Pancreas (tissue), 10 donors: ENCODE results near the gene RBM38. TPM values are rescaled to one million over a fixed set of nuclear protein-coding genes. Genes with fewer than 3 reads are reported as not detected.

Source experiments
- ATAC-seq, 4 donors: fragments of 200-7000 bp; cut with Tn5 transposase; one replicate each; pipeline versions ENCODE4 v1.8.0 to v1.9.1; 2020; ENCODE audit warnings: mild to moderate bottlenecking in 4 of 4, moderate library complexity in 4 of 4
- DNase-seq, 6 donors: peaks; one replicate each; pipeline ENCODE4 v3.0.0-alpha.2; 2020
- FAIRE-seq: peaks from 2 replicates; lab custom pipeline; 2012; peaks lifted over from hg19 to GRCh38; lab: Jason Lieb, UNC
- H3K27ac ChIP-seq, 4 donors: fragments of 200-600 bp; sonication (generic); 1 replicate in 3 of 4; 2 replicates in 1 of 4; pipeline versions ENCODE4 v1.5.0 to v1.8.0; 2020
- H3K27me3 ChIP-seq, 4 donors: fragments of 200-600 bp; one replicate each; pipeline ENCODE4 v1.8.0; 2021
- H3K36me3 ChIP-seq, 3 donors: fragments of 200-600 bp; sonication (generic) in 1 of 3; one replicate each; pipeline versions ENCODE4 v1.5.0 to v1.8.0; 2020 to 2021
- H3K4me1 ChIP-seq, 3 donors: fragments of 200-600 bp; one replicate each; pipeline ENCODE4 v1.8.0; 2021
- H3K4me3 ChIP-seq, 4 donors: fragments of 200-600 bp; sonication (generic) in 2 of 4; one replicate each; pipeline versions ENCODE4 v1.5.0 to v1.8.0; 2020 to 2021
- H3K9me3 ChIP-seq, 4 donors: fragments of 200-600 bp; one replicate each; pipeline ENCODE4 v1.8.0; 2021
- WGBS, 2 donors: extraction: QIAGEN DNeasy Blood & Tissue Kit; methylation state at CpG; one replicate each; pipeline ENCODE4 v1.1.7; 2013; 5-methylcytosine and 5-hydroxymethylcytosine counted together
- intact Hi-C, 3 donors: fragments of 100-400 bp; cut with DNase I; formaldehyde crosslinking; loops; one replicate each; pipeline versions ENCODE4 v1.11.1 to v1.14.2; 2022
- polyA plus RNA-seq, 2 donors: library from polyadenylated mRNA; stranded (reverse); fragments of 200-250 nt; gene quantifications; one replicate each; pipeline ENCODE4 v1.2.3, GENCODE V29; 2013
- total RNA-seq, 6 donors: library from RNA; stranded (reverse); fragmentation: NEBNext Ultra II Directional in 4 of 6; extraction: Animal tissue kit (Norgen Biotek cat#: 25700) in 4 of 6; gene quantifications; one replicate each; pipeline versions ENCODE4 v1.2.1 to v1.2.4, GENCODE V29; 2021 to 2023
- TF ChIP-seq, protein P1 (sequence below), 4 donors: fragments of 200-600 bp; sonication (generic) in 3 of 4; IDR thresholded peaks; one replicate each; pipeline versions ENCODE4 v1.5.0 to v1.8.0; 2021; ENCODE audit warnings: antibody characterized with exemption in 4 of 4
- donor health status: healthy with polysubstance abuse.
- donor health status: DM: no; HTN: no; CAD: no; lungs with moderate emphysema.
- donor health status: DM: no; HTN: no; CAD: no.
- donor health status: control.
- donor health status: control.
- donor health status: Bipolar disorder and iron deficiency.
- donor health status: DM: yes; HTN: yes; CAD: no.
- donor health status: DM: no; HTN: no; CAD: no.
- donor health status: DM: no; HTN: no; CAD: no.
- donor health status: DM: yes; HTN: yes; CAD: no.

The RBM38 gene
- total and polyA plus RNA-seq, 8 donors, result 3.9 to 13.1 (median 6.2) TPM

DNA sequence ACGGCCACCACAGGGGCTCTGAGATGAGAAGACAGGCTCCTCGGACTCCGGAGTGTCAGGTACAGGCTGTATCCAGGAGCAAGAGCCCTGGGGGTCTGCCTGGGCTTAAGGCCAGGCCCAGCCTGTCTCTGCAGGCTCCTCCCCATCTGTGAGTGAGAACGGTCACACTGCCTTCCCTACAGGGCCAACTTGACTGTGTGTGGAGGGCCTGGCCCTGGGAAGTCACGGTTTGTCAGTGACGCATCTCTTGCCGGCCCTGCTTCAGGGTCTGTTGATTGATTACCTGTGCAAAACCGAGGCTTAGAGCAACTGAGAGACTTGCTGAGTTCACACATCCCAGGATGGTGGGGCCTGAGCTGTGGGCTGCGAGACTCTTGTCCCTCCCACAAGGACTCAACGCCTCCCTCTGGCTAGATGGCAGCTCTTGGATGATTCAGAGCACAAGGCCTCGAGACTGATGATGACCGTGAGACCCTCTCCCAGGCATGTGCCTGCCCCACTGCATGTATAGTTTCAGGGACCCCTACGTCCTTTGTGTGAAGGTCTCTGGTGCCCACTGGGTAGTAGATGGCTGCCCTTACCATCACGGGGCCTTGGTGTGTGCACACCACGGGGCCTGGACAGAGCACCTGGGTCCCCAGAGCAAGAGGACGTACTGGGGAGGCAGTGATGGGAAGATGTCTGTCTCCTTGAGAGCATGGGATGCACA lies 5.9 kb downstream of the RBM38 start:
- Histone ChIP-seq H3K9me3 (no peaks in the 10 kb centered on the region), H3K27ac (no peak overlapping the region), H3K27me3 (no peaks in the 10 kb centered on the region), H3K36me3 (no peaks in the 10 kb centered on the region), H3K4me3 (no peak overlapping the region), H3K4me1 (peaks cover 0 to 5% (median 0%) of the 10 kb centered on the region in 3 donors)
- intact Hi-C loops, result no loop called here
- TF ChIP-seq, protein P1, sequence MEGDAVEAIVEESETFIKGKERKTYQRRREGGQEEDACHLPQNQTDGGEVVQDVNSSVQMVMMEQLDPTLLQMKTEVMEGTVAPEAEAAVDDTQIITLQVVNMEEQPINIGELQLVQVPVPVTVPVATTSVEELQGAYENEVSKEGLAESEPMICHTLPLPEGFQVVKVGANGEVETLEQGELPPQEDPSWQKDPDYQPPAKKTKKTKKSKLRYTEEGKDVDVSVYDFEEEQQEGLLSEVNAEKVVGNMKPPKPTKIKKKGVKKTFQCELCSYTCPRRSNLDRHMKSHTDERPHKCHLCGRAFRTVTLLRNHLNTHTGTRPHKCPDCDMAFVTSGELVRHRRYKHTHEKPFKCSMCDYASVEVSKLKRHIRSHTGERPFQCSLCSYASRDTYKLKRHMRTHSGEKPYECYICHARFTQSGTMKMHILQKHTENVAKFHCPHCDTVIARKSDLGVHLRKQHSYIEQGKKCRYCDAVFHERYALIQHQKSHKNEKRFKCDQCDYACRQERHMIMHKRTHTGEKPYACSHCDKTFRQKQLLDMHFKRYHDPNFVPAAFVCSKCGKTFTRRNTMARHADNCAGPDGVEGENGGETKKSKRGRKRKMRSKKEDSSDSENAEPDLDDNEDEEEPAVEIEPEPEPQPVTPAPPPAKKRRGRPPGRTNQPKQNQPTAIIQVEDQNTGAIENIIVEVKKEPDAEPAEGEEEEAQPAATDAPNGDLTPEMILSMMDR (IDR thresholded peaks at IDR 0.05), result no peak
- ATAC-seq (no peak), DNase-seq (peak in 3 of 6 donors; percentile 9 to 43 (median 41)), FAIRE-seq (no peak)
- WGBS, 2 donors, result 87 to 88% methylated on average over 16 of the region's 16 CpGs

DNA sequence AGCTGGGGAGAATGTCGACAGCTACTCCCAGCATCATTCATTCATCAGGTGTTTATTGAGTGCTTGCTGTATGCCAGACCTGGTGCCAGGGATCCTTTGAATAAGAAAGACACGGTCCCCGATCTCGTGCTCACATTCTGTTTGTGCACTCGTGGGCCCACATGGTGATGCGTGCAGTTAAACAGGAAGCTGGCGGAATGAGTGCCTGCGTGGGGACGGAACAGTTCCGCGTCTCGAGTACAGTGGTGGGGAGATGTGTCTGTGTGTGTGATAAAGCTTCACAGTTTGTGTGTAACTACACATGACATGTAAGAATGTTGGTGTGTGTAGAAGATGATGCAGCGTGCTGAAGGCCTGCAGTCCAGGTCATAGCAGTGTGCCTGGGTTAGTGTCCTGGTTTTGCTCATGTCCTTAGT lies 6.5 kb downstream of the RBM38 start:
- intact Hi-C loops, result no loop called here

DNA sequence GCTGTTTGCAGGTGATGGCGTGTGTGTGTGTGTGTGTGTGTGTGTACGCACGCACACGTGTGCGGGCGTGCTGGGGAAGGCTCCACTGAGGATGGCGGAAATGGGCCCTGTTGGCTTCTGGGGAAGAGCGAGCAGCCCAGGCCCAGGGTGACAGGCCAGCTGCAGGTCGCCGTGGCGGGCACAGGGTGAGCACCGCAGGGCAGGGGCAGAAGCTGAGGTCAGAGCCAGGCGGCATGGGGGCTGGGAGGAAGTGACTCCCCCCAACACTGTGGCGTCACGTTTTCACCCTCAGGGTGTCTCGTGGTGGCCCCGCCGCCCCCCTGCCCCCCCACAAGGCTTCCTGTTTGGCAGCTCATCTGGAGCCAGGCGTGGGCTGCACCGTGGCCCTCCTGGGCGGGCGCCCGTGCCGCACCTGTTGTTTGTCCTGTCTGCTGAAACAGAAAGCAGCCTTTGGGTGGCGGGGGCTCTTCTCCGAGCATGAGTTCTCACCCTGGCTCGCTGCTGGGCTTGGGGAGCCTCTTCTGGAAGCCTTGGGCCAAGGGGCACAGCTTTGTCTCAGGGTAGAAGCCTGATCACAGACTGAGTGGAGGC lies 7.1 kb downstream of the RBM38 start:
- intact Hi-C loops, result no loop called here
- TF ChIP-seq, protein P1 (IDR thresholded peaks at IDR 0.05), result no peak
- FAIRE-seq, result no peak
- DNase-seq, result peak in 4 of 6 donors; percentile 25 to 76 (median 48)
- Histone ChIP-seq H3K9me3 (no peaks in the 10 kb centered on the region), H3K27ac (peak overlapping the region in 1 of 4 donors; percentile 23), H3K27me3 (no peaks in the 10 kb centered on the region), H3K4me3 (no peak overlapping the region), H3K36me3 (no peaks in the 10 kb centered on the region), H3K4me1 (no peaks in the 10 kb centered on the region)
- ATAC-seq, result peak in 3 of 4 donors; percentile 44 to 46 (median 45)
- 46 to 79% methylated on average over 26 to 27 of the region's 27 CpGs for WGBS, 2 donors

More for the DNA sequence above, 6.5 kb downstream of the RBM38 start:
- peak in 1 of 4 donors; percentile 4 for ATAC-seq
- H3K36me3 ChIP-seq, result no peaks in the 10 kb centered on the region
- no peaks in the 10 kb centered on the region for H3K9me3 ChIP-seq
- FAIRE-seq, result no peak
- TF ChIP-seq, protein P1 (IDR thresholded peaks at IDR 0.05), result no peak
- 70 to 79% methylated on average over 13 of the region's 13 CpGs for WGBS, 2 donors
- no peak overlapping the region for H3K27ac ChIP-seq
- DNase-seq, result peak in 3 of 6 donors; percentile 8 to 48 (median 31)
- H3K27me3 ChIP-seq, result no peaks in the 10 kb centered on the region
- H3K4me1 ChIP-seq, result peaks cover 0 to 2% (median 0%) of the 10 kb centered on the region in 3 donors
- H3K4me3 ChIP-seq, result no peak overlapping the region

DNA sequence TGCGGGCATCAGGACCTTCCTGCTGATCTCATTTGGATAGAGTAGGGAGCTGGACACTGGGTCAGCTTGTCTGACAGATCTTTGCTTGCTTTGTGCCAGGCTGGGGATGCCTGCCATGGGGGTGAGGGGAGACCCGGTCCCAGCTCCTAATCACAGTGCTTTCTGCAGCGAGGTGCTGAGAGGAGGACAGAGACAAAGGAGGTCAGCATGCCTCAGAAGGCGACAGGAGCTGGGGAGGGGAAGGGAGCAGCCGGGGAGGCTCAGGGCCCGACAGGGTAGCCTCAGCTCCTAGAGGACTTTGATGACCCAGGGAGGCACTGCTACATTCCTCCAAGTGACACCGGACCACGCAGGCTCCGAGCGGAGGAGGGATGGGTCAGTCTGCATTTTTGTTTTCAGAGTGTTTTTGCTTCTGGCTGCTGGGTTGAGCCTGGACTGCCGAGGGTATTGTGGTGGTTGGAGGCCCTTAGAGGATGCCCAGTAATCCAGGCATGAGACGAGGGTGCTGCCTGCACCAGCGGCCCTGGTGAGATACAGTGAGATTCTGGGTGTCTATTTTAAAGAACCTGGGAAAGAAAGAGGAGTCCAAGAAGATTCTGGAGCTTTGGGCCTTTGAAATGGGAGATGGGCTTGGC lies 7.8 kb downstream of the RBM38 start:
- no peaks in the 10 kb centered on the region for H3K9me3 ChIP-seq
- peaks cover 0 to 5% (median 0%) of the 10 kb centered on the region in 3 donors for H3K36me3 ChIP-seq
- DNase-seq (peak in 3 of 6 donors; percentile 14 to 43 (median 36)), FAIRE-seq (no peak), ATAC-seq (no peak)
- H3K4me1 ChIP-seq, result no peaks in the 10 kb centered on the region
- 71 to 80% methylated on average over 13 of the region's 13 CpGs for WGBS, 2 donors
- no peak overlapping the region for H3K4me3 ChIP-seq
- H3K27me3 ChIP-seq, result no peaks in the 10 kb centered on the region
- intact Hi-C loops, result no loop called here
- TF ChIP-seq, protein P1 (IDR thresholded peaks at IDR 0.05), result no peak
- H3K27ac ChIP-seq, result peak overlapping the region in 1 of 4 donors; percentile 23
